HG03135 (cell line): ENCODE measurements around the gene NMUR1.

Experiments
- ATAC-seq: cut with Tn5 transposase; IDR thresholded peaks from one replicate; pipeline ENCODE4 v1.9.1; 2021; ENCODE audit warnings: mild to moderate bottlenecking, moderate library complexity; ENCODE audit not compliant: unreplicated experiment

NMUR1 gene

DNA sequence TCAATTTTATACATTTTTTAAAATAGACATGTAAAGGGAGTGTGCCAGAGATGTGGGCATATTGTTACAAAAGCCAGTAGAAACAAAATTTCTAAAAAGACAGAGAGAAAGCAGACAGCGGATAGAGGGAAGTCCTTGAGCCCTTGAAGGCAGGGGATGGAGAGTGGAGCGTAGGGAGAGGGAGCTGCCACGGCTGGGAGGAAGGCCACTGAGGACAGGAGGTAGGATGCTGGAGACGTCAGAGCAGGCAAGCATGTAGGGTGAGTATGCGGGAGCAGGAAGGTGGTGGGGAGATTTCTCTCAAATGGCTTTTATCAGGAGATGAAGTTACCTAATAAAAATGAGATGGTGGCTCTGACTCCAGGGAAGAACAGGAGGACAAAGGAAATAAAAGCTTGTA lies 41.9 kb downstream of the NMUR1 start:
- no peak for ATAC-seq

DNA sequence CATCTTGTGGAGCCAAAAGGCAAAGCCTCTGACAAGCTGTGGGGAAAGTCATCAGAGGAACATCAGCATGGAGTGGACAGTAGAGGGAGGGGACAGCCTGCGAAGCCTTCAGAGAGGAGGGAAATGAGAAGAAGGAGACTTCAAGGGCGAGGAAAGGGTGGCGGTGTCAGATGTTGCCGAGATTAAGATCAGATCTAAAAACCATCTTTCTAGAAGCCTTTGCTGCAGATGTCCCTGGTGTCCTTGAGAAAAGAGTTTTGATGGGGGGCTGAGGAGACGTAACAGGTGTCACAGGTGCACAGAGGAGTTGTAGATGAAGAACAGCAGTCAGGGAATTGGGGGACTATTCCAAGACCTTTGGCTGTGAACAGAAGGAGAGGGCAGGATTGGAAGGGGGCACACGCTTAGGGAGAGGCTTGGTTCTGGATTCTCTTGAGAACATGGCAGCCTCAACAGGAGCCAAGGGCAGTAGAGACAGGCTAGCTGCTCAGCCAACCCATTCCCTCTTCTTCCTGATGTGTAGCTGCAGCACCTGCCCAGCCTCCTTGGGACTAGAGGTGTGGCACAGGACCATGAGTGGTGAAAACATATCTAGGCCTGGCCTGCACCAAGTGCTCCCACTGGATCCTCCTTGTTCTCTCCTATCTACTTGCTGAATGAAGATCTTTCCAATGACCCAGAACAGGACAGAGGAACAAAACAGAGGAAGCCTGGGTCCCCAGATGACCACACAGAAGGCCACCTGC lies 43.2 kb downstream of the NMUR1 start:
- ATAC-seq, result no peak

DNA sequence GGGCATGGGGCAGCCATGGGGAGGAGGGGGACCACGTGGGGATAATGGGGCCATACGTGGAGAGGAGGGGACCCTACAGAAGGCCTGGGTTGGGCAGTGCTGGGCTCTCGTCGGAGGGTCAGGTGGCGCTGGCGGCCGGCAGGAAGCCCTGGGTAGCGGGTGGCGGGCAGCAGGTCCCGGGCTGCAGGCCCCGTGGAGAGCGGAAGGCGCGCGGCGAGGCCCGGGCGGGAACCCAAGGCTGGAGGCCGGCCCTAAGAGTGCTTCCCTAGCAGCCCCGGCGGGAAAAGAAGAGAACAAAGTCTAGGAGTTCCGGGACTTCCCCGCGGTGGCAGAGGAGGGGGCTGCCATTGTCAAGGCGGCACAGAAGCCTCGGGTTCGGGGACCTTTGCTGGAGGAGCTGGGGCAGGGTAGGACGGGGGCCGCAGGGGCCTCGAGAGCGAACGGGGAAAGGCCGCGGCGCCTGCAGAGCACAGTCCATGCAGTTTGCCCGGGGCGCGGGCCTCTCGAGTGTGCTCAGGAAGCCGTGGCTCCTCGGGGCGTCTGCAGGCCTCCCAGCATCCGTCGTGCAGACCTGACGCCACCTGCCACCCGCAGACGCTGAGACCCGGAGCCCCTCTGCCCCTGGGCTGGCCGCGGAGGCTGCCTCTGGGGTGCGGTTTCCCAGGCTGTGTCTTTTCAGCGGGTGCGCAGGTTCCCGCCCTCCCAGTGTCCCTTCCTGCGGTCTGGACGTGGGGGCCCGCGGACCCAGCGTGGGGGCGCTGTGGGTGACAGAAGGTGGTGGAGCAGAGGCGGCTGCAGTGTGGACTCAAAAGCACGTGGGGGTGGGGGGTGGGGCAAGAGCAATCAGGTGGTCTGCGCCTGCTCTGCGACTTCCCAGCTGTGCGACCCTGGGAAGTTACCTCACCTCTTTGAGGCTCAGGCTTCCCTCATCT lies 46.6 kb downstream of the NMUR1 start:
- ATAC-seq, result no peak

DNA sequence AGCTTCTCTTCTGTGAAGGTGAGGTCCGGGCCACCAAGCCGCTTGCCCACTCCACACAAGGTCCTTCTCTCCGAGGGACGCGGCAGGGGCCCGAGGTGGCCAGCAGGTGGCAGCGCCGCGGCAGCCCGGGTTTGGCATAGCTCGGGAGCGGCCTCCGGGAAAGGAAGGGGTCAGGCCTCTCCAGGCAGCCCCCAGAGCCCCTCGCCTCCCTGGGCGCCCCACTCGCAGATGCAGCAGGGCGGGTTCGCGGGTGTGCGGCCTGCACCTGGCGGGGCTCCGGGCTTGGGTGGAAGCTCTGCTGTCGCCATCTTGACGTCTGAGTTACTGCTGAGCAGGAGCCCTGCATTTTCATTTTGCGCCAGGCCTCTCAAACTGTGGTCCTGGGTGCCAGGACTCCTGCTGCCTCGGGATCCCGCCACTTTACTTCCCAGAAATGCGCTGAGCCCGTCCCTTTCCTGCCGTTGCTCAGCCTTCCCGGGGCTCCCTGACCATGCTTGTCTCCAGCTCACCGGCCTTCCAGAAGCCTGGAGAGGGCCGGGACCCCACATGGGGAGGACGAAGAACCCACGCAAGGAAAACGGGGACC lies 47.3 kb downstream of the NMUR1 start:
- ATAC-seq, result no peak

DNA sequence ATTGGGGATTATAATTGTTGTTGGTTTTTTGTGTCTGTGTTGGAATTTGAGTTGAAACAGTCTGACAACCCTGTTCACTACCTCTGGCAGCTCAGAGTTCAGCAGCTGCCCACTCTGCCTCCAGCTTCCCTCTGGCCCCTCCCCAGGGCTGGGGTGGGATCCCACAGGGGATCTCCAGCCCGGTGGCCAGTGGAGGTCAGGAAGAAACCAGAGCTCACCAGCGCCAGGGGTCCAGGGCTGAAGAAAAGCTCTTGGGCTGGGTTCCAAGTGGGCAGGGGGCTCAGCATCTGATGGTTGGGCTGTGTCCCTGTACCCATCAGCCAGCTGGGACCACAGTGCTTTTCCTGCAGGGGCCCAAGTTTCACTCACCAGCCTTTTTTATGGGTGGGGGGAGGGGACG lies 49.5 kb downstream of the NMUR1 start:
- ATAC-seq, result no peak

DNA sequence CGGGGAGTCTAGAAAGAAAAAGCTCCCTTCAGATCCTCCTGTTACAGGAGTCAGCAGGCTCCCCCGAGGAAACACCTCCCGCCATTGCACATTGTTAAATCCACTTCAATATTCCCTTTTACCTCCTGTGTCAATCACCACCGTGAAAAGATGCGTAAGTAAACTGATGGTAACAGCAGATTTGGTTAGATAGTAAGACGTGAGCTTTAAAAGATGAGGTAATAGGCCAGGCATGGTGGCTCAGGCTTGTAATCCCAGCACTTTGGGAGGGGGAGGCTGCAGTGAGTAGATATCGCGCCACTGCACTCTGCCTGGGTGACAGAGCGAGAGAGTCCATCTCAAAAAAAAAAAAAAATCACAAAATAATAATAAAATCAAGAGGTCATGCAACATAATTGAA lies 50.8 kb downstream of the NMUR1 start:
- ATAC-seq, result no peak

DNA sequence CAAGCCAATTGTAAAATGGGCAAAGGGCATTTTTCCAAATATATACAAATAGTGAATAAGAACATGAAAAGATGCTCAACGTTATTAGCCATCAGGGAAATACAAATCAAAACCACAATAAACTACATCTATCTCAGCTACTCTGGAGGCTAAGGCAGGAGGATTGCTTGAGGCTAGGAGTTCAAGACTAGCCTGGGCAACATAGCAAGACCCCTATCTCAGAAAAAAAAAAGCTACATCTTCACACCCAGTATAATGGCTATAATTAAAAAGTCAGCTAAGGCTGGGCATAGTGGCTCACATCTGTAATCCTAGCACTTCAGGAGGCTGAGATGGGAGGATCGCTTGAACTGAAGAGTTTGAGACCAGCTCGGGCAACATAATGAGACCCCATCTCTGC lies 53.3 kb downstream of the NMUR1 start:
- ATAC-seq, result no peak

DNA sequence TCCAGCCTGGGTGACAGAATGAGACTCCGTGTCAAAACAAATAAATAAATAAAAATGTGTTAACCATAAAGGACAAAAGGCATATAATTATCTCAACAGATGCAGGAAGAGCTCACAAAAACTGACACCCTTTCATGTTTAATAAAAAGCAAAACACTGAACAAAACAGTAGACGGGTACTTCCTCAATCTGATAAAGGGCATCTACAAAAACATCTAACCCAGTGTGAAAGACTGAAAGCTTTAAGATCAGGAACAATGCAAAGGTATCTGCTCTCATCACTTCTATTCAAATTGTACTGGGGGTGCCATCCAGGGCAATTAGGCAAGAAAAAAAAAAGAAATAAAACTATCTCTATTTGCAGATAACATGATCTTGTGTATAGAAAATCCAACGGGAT lies 54.3 kb downstream of the NMUR1 start:
- ATAC-seq, result no peak
